ENCODE data around the gene NPL.

Gene NPL, protein sequence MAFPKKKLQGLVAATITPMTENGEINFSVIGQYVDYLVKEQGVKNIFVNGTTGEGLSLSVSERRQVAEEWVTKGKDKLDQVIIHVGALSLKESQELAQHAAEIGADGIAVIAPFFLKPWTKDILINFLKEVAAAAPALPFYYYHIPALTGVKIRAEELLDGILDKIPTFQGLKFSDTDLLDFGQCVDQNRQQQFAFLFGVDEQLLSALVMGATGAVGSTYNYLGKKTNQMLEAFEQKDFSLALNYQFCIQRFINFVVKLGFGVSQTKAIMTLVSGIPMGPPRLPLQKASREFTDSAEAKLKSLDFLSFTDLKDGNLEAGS
- 2.9 to 7.0 (median 4.1) reads per million in 3 donors for total RNA-seq

DNA sequence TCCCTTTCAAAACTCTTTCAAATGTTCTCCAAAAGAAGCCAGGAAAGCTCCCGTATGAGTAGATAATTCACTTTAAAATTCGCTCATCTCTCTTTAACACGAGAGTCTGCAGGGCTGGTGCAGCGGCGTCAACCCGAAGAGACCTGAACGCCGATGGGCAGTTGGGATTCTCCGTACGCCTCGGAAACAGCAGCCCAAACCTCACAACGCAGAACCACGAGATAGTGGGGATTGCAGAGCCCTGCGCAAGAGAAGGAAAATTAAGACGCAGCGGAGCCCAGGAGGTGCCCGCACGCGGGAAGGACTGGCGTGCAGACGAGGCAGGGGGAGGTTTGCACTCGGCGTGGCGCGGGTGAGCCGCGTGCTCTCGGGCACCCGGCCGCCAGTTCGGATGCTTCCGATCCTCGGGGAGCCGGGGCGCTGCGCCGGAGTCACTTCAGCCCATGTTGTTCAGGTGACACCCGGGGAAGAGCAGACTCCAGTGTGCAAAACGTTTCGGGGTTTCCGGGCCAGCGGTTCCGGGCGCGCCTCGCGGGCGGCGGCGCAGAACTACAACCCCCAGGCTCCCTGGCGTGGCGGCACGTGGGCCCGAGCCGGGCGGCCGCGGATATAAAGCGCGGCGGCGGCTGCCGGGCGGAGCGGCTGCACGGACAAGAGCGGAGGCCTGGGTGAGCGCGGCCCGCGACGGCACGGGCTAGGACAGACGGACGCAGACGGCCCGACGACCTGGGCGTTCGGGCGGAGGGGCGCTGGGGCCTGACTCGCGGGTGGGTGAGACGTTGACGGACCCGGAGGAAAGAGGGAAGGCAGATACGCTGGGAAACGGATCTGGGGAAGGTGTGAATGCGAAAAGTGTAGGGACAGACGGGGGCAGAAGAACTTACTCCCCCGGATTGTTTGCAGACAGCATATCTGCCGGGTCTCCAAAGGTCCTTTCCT is at the start of gene NPL:
Gene NPL, plus strand, starts transcription at position 636 of the 939 bp plus-strand sequence. CDS start 4,599 bp downstream, outside the sequence.
- peaks cover 3% of the 10 kb centered on the region for H3K4me1 ChIP-seq (ENCODE audit: control insufficient read depth, insufficient read depth, low read length, poor library complexity, severe bottlenecking)

DNA sequence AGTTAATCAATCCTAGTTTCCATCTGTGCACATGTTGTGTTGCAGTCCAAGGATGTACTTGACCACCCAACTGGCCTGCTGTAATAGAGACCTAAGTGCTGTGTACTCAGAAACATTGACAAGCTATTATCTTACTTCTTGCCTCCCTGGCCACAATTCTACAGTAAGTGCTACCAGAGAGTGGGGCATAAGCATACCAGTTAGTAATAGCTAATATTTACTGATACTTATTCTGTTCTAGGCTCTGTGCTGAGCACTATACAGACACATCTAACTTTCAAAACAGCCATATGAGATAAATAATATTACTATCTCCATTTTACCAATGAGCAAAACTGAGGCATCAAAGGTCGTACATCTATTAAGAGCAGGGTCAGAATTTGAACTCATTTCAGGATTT is 49.5 kb upstream of the NPL start:
- no peaks in the 10 kb centered on the region for H3K4me1 ChIP-seq (ENCODE audit: control insufficient read depth, insufficient read depth, low read length, poor library complexity, severe bottlenecking)
- no peaks in the 10 kb centered on the region for H3K9me3 ChIP-seq (ENCODE audit: control insufficient read depth, low read length)
- no peak overlapping the region for H3K27ac ChIP-seq (ENCODE audit: insufficient read depth, low read length, poor library complexity, severe bottlenecking)
- H3K27me3 ChIP-seq (replicated peaks; ENCODE audit: control insufficient read depth, insufficient read depth, low read length, poor library complexity, severe bottlenecking): no peaks in the 10 kb centered on the region
- H3K4me3 ChIP-seq (ENCODE audit: insufficient read depth, low read depth, low read length, poor library complexity, severe bottlenecking): no peak overlapping the region
- no peak for DNase-seq
- H3K36me3 ChIP-seq (ENCODE audit: control insufficient read depth, insufficient read depth, low read length): no peaks in the 10 kb centered on the region

More for the DNA sequence above, at the start of gene NPL:
- H3K27me3 ChIP-seq (replicated peaks; ENCODE audit: control insufficient read depth, insufficient read depth, low read length, poor library complexity, severe bottlenecking): no peaks in the 10 kb centered on the region
- peak within 1 kb of the TSS; percentile 54 for H3K27ac ChIP-seq (ENCODE audit: insufficient read depth, low read length, poor library complexity, severe bottlenecking)
- H3K4me3 ChIP-seq (ENCODE audit: insufficient read depth, low read depth, low read length, poor library complexity, severe bottlenecking): peak within 1 kb of the TSS; percentile 61
- H3K9me3 ChIP-seq (ENCODE audit: control insufficient read depth, low read length): no peaks in the 10 kb centered on the region
- no peaks in the 10 kb centered on the region for H3K36me3 ChIP-seq (ENCODE audit: control insufficient read depth, insufficient read depth, low read length)
- peak; percentile 79 to 80 (median 79) for DNase-seq

DNA sequence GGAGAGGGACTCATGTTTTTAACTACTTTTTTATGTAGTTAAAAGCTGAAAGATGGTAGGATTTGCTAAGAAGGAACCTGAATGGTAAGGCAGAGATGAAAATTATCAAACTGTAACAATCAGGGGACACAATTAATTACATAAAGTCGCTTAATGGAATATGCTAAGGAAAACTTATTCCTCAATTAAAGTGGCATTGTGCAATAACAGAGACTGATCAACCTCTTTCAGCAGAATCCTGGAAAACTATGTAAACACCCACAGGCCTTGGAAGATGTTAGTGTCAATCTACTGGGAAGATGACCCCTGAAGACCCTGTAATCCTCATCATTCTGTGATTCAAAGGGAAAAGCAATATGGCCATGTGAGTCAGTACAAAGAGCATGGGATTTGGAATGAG is 46.8 kb upstream of the NPL start:
- H3K36me3 ChIP-seq (ENCODE audit: control insufficient read depth, insufficient read depth, low read length): no peaks in the 10 kb centered on the region
- H3K27ac ChIP-seq (ENCODE audit: insufficient read depth, low read length, poor library complexity, severe bottlenecking): no peak overlapping the region
- no peaks in the 10 kb centered on the region for H3K27me3 ChIP-seq (replicated peaks; ENCODE audit: control insufficient read depth, insufficient read depth, low read length, poor library complexity, severe bottlenecking)
- no peaks in the 10 kb centered on the region for H3K9me3 ChIP-seq (ENCODE audit: control insufficient read depth, low read length)
- DNase-seq: no peak
- H3K4me3 ChIP-seq (ENCODE audit: insufficient read depth, low read depth, low read length, poor library complexity, severe bottlenecking): no peak overlapping the region
- H3K4me1 ChIP-seq (ENCODE audit: control insufficient read depth, insufficient read depth, low read length, poor library complexity, severe bottlenecking): no peaks in the 10 kb centered on the region

GRCh38 chr1:182752077-182752988 is 37.2 kb upstream of the NPL start:
- H3K27ac ChIP-seq (ENCODE audit: insufficient read depth, low read length, poor library complexity, severe bottlenecking): no peak overlapping the region
- H3K27me3 ChIP-seq (replicated peaks; ENCODE audit: control insufficient read depth, insufficient read depth, low read length, poor library complexity, severe bottlenecking): no peaks in the 10 kb centered on the region
- H3K36me3 ChIP-seq (ENCODE audit: control insufficient read depth, insufficient read depth, low read length): no peaks in the 10 kb centered on the region
- H3K4me3 ChIP-seq (ENCODE audit: insufficient read depth, low read depth, low read length, poor library complexity, severe bottlenecking): no peak overlapping the region
- no peaks in the 10 kb centered on the region for H3K9me3 ChIP-seq (ENCODE audit: control insufficient read depth, low read length)
- H3K4me1 ChIP-seq (ENCODE audit: control insufficient read depth, insufficient read depth, low read length, poor library complexity, severe bottlenecking): no peaks in the 10 kb centered on the region
- no peak for DNase-seq

DNA sequence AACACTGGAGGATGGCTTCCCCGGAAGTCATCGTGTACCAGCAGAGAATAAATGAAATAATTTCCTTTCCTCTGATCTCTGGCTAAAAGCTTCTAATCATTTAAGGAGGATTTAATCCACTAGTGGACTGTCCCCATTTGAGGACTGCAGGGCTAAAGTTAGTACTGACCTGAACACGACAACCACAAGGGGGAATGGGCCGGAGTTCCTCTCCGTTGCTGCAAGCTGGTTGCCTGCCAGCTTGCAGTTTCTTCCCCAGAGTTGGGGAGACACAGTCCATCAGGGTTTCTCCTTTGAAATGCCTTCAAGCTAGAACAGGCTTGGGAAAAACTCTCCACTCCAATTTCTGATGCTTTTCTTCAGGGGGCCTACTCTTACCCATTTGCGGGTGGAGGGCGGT is 35.5 kb upstream of the NPL start:
- DNase-seq: no peak
- no peaks in the 10 kb centered on the region for H3K36me3 ChIP-seq (ENCODE audit: control insufficient read depth, insufficient read depth, low read length)
- H3K9me3 ChIP-seq (ENCODE audit: control insufficient read depth, low read length): no peaks in the 10 kb centered on the region
- H3K27me3 ChIP-seq (replicated peaks; ENCODE audit: control insufficient read depth, insufficient read depth, low read length, poor library complexity, severe bottlenecking): no peaks in the 10 kb centered on the region
- no peak overlapping the region for H3K27ac ChIP-seq (ENCODE audit: insufficient read depth, low read length, poor library complexity, severe bottlenecking)
- H3K4me1 ChIP-seq (ENCODE audit: control insufficient read depth, insufficient read depth, low read length, poor library complexity, severe bottlenecking): no peaks in the 10 kb centered on the region
- no peak overlapping the region for H3K4me3 ChIP-seq (ENCODE audit: insufficient read depth, low read depth, low read length, poor library complexity, severe bottlenecking)

GRCh38 chr1:182754543-182755314 is 34.8 kb upstream of the NPL start:
- no peaks in the 10 kb centered on the region for H3K9me3 ChIP-seq (ENCODE audit: control insufficient read depth, low read length)
- no peaks in the 10 kb centered on the region for H3K27me3 ChIP-seq (replicated peaks; ENCODE audit: control insufficient read depth, insufficient read depth, low read length, poor library complexity, severe bottlenecking)
- no peaks in the 10 kb centered on the region for H3K4me1 ChIP-seq (ENCODE audit: control insufficient read depth, insufficient read depth, low read length, poor library complexity, severe bottlenecking)
- no peak overlapping the region for H3K4me3 ChIP-seq (ENCODE audit: insufficient read depth, low read depth, low read length, poor library complexity, severe bottlenecking)
- no peak for DNase-seq
- H3K36me3 ChIP-seq (ENCODE audit: control insufficient read depth, insufficient read depth, low read length): no peaks in the 10 kb centered on the region
- H3K27ac ChIP-seq (ENCODE audit: insufficient read depth, low read length, poor library complexity, severe bottlenecking): no peak overlapping the region

DNA sequence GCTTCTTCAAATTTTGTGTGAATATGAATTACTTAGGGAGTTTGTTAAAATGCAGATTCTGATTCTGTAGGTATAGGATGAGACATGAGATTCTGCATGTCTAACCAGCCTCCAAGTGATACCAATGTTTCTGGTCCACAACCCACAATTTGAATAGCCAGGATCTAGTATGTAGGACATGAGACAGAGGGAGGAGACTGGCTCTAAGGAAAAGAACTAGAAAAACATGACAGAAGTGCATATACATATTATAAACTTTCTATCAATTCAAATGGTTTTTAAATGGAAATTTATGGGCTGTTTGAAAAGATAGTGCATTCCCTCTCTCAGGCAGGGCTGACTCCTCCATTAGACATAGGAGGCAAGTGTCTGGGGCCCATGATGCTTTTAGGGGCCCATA is 33.9 kb upstream of the NPL start:
- DNase-seq: no peak
- no peak overlapping the region for H3K27ac ChIP-seq (ENCODE audit: insufficient read depth, low read length, poor library complexity, severe bottlenecking)
- no peak overlapping the region for H3K4me3 ChIP-seq (ENCODE audit: insufficient read depth, low read depth, low read length, poor library complexity, severe bottlenecking)
- no peaks in the 10 kb centered on the region for H3K27me3 ChIP-seq (replicated peaks; ENCODE audit: control insufficient read depth, insufficient read depth, low read length, poor library complexity, severe bottlenecking)
- H3K36me3 ChIP-seq (ENCODE audit: control insufficient read depth, insufficient read depth, low read length): no peaks in the 10 kb centered on the region
- no peaks in the 10 kb centered on the region for H3K9me3 ChIP-seq (ENCODE audit: control insufficient read depth, low read length)
- H3K4me1 ChIP-seq (ENCODE audit: control insufficient read depth, insufficient read depth, low read length, poor library complexity, severe bottlenecking): no peaks in the 10 kb centered on the region

DNA sequence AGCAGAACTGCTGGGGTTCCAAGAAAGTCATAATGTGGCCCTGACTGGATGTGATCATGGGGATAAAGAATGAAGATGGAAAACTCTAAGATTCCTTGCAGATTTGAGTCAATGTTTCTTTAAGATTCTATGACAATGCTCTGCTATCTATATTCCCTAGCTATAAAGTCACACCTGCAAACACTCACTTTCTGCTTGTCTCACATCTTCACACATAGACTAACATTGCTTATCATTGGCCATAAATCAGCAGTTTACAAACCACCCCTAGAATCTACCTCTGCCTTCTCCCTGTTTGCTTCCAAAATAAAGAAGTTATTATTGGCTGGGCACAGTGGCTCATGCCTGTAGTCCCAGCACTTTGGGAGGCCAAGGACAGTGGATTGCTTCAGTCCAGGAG is 33.1 kb upstream of the NPL start:
- H3K9me3 ChIP-seq (ENCODE audit: control insufficient read depth, low read length): no peaks in the 10 kb centered on the region
- no peaks in the 10 kb centered on the region for H3K27me3 ChIP-seq (replicated peaks; ENCODE audit: control insufficient read depth, insufficient read depth, low read length, poor library complexity, severe bottlenecking)
- H3K4me1 ChIP-seq (ENCODE audit: control insufficient read depth, insufficient read depth, low read length, poor library complexity, severe bottlenecking): no peaks in the 10 kb centered on the region
- H3K4me3 ChIP-seq (ENCODE audit: insufficient read depth, low read depth, low read length, poor library complexity, severe bottlenecking): no peak overlapping the region
- H3K36me3 ChIP-seq (ENCODE audit: control insufficient read depth, insufficient read depth, low read length): no peaks in the 10 kb centered on the region
- DNase-seq: no peak
- no peak overlapping the region for H3K27ac ChIP-seq (ENCODE audit: insufficient read depth, low read length, poor library complexity, severe bottlenecking)
